Testis (tissue), 2 donors: ENCODE data around the gene TOM1L2.

Source experiments
- CTCF ChIP-seq, 3 experiments: fragments of 450-650 bp in 2 of 3; fragments of 200-600 bp in 1 of 3; sonication (generic) in 1 of 3; IDR thresholded peaks; one replicate each; pipeline ENCODE4 v1.5.1; 2016 to 2019; ENCODE audit warnings: antibody characterized with exemption in 3 of 3, mild to moderate bottlenecking in 2 of 3, moderate library complexity in 1 of 3
- POLR2A ChIP-seq: fragments of 450-650 bp; IDR thresholded peaks from one replicate; pipeline ENCODE4 v1.6.1; 2017; ENCODE audit warnings: antibody characterized with exemption, mild to moderate bottlenecking, moderate library complexity

GRCh38 chr17:17831208-17832031 lies 140.8 kb downstream of the TOM1L2 start:
- TF ChIP-seq POLR2A (no peak), CTCF (IDR thresholded peaks at IDR 0.05) (no peak)
